ENCODE data around the gene CCDC158. TPM values are rescaled to one million over a fixed set of nuclear protein-coding genes. Genes with fewer than 3 reads are reported as not detected.
A peak's percentile ranks its signal among the peaks of the same experiment; 100 is the strongest.
"Not testable (repeated sequence)": the region's sequence is repeated elsewhere in the genome, so short reads cannot be mapped to it uniquely, and the experiment has no call there.

CCDC158 gene
- polyA plus RNA-seq, 3 donors, result 0.27 to 0.75 (median 0.60) TPM

GRCh38 chr4:76313547-76313946, 107.4 kb downstream of the CCDC158 start:
- no peak for DNase-seq (ENCODE audit: low read depth in 3 of 3, low spot score in 2 of 3)

- no peak for DNase-seq (ENCODE audit: low read depth in 3 of 3, low spot score in 2 of 3)
These were observed 108.5 kb downstream of the CCDC158 start for GRCh38 chr4:76312457-76312856.

DNA sequence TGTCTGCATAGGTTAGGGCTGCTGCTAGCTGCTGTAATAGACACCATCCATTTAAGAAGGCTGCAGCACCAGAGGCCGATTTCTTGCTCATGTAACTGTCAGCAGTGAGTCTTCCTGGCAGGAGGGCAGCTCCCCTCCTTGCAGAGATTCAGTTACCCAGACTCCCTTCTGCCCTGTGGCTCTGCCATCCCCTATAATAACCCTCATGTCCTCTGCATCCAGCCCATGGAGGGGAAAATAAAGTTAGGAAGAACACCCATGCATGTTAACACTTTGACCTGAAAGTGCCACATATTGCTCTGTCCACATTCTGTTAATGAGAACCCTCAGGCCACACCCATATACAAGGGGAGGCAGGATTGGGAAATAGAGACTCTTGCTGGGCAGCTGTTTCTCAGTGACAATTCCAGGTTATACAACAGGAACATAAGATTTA, 109.0 kb downstream of the CCDC158 start:
- DNase-seq (ENCODE audit: low read depth in 3 of 3, low spot score in 2 of 3), result no peak

DNA sequence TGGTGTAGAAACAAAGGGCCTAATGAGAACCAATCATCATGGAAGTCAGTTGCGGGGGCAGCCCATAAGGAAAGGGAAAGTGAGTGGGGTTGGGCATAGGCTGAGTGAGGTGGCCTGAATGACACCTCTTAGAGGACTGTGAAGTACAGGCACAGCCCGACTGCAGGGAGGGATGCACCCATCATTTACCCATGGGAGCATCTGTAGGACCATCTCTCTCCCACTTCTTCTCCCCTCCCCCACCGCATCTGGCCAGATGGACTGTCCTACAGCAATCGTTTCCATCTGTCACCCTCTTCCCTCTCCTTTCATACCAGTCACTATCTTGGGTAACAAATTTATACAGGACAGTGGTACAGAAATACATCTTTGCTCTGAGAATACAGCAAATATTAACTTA, 110.3 kb downstream of the CCDC158 start:
- DNase-seq (ENCODE audit: low read depth in 3 of 3, low spot score in 2 of 3), result no peak

DNA sequence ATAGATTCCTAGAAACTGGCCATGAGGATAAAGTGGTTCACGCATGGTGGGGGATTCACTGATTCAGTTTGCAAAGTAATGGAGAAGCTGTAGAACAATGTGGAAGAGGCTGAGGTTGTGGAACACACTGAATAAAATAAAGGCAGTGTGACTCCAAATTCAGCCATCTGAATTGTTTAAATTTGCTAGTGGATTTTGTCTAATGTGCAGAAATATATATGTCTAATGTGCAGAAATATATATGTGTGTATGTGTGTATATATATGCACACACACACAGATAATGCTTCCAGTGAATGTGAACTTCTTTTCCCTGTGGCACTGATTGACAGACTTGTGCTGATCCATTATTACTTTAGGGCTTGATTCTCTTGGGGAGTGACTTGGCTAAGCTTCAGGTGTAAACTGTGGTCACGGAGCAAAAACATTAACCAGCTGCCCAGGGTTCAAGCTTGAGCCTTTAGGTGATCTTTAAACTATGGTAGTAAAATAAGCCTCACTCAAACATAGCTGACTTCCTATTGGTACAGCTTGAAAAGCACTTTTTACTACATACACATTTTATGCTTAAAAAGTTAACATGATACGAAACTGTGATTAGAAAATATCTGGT, 110.9 kb downstream of the CCDC158 start:
- no peak for DNase-seq (ENCODE audit: low read depth in 3 of 3, low spot score in 2 of 3)

GRCh38 chr4:76308548-76308947, 112.4 kb downstream of the CCDC158 start:
- no peak for DNase-seq (ENCODE audit: low read depth in 3 of 3, low spot score in 2 of 3)

DNA sequence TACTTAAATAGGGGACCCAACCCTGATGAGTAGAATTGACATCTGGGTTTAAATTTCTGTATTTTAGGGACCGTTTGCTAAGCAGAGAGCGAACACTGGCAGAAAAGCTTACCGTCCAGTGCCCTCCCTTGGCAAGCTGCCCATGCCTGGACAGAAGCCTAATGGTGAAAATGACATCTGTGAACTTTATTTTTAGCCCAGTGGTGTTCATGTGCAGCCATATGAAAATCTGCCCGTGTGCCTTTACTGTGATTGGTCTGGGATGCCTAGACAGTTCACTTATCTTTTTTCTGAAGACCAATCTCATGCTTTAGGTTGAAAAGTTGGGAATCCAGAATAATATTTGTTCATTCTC, 113.3 kb downstream of the CCDC158 start:
- no peak for DNase-seq (ENCODE audit: low read depth in 3 of 3, low spot score in 2 of 3)

GRCh38 chr4:76306882-76307659, 113.9 kb downstream of the CCDC158 start:
- peak in 1 of 3 donors; percentile 23 for DNase-seq (ENCODE audit: low read depth in 3 of 3, low spot score in 2 of 3)

DNA sequence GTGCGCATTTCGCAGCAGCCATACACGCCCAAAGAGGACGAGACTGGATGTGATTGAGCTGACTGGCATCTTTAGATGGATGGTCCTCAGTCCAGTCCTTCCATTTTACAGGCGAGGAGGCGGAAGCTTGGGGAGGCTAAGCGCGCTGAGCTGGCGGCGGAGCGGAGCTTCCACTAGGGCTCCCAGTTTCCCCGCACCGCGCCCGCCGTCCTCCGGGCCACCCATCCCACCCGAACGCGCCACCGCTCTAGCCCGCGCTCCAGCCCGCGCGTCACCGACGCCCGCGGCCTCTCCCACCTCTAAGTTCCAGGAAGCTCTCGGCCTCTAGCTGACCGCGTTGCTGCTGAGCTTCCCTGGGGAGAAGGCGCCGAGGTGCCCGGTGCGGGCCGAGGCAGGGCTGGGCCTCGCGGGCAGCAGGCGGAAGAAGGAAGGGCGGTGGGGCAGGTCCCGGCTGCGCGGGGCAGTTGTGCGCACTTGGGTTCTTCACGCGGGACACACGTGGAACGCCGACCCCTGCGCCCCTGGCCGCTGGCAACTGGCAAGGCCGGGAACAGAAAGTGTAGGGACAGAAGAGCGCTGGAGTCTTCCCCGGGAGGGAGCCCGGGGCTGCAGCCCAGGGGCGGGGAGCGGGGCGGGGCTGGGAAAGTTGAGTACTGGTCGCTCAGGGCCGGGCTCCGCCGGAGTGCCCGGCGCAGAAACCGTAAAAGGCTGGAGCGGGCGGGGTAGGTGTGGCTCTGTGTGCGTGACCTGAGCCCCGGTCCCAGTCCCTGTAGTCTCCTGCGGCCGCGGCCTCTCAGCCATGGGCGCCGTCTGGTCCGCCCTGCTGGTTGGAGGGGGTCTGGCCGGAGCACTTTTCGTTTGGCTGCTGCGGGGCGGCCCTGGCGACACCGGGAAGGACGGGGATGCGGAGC, 114.7 kb downstream of the CCDC158 start, which contains the start of gene STBD1:
STBD1 (plus strand) TSS at position 763 of the 911 bp plus-strand sequence; CDS start at position 800, 37 bp downstream.
- peak; percentile 20 to 60 (median 53) for DNase-seq (ENCODE audit: low read depth in 3 of 3, low spot score in 2 of 3)

GRCh38 chr4:76305033-76305687, 115.8 kb downstream of the CCDC158 start:
- no peak for DNase-seq (ENCODE audit: low read depth in 3 of 3, low spot score in 2 of 3)

- no peak for DNase-seq (ENCODE audit: low read depth in 3 of 3, low spot score in 2 of 3)
These were observed 118.0 kb downstream of the CCDC158 start for GRCh38 chr4:76302826-76303438.

GRCh38 chr4:76301775-76302162, 119.2 kb downstream of the CCDC158 start:
- DNase-seq (ENCODE audit: low read depth in 3 of 3, low spot score in 2 of 3), result no peak

- no peak for DNase-seq (ENCODE audit: low read depth in 3 of 3, low spot score in 2 of 3)
These were observed 119.7 kb downstream of the CCDC158 start for GRCh38 chr4:76301068-76301774.

DNA sequence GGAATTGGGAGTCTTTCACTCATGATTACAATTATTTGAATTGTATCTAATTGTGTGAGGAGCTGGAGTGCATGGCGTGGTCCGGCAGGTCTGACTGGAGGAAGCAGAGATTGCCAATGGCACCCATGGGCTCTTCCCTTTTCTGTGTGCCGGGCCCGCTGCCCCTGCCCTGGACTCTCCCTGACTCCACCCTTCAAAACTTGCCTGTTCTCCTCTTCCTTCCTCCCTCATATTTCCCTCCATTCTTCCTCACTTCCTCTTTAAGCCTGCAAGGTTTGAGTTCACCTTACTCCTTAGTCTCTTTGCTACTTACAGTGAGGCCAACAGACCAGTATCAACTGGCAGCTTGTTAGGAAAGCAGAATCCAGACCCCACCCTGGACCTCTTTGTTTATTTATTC, 120.9 kb downstream of the CCDC158 start:
- no peak for DNase-seq (ENCODE audit: low read depth in 3 of 3, low spot score in 2 of 3)

DNA sequence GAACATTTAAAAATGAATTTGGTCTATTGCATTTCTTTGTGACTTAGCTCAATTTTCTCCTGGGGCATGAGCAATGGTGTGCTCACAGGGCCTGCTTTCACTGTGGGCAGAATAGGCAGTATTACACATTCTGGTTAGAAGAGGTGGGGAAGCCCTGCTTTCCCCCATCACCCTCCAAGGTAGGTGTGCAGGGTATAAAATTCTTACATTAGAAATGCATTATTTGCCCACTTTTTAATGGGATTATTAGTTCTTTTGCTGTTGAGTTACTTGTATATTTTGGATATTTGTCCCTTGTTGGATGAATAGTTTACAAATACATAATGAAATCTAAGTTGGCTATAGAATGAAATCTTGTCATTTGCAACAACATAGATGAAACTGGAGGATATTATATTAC, 122.7 kb downstream of the CCDC158 start:
- no peak for DNase-seq (ENCODE audit: low read depth in 3 of 3, low spot score in 2 of 3)

GRCh38 chr4:76296286-76296820, 124.6 kb downstream of the CCDC158 start:
- DNase-seq (ENCODE audit: low read depth in 3 of 3, low spot score in 2 of 3), result no peak

- no peak for DNase-seq (ENCODE audit: low read depth in 3 of 3, low spot score in 2 of 3)
These were observed 127.2 kb downstream of the CCDC158 start for GRCh38 chr4:76293772-76294171.

DNA sequence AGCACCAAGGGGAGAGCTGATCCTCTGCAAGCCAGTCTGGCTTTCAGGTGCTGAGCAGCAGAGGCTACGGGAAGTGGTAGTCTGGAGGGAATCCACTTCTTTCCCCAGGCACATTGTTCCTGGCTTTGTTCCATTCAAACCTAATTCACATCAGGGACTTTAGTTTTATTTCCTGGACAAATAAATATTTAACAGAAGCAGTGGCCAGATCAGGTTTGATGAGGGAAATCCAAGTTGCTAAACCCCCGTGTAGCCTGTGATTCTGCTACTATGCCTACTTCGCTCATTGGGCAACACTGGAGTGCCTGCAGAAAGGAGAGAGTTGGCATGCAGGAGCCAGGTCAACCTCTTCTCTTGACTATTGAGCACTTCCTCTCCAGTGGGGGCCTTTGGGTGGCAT, 128.2 kb downstream of the CCDC158 start:
- DNase-seq (ENCODE audit: low read depth in 3 of 3, low spot score in 2 of 3), result no peak

- DNase-seq (ENCODE audit: low read depth in 3 of 3, low spot score in 2 of 3), result not testable (repeated sequence)
These were observed 133.1 kb downstream of the CCDC158 start for GRCh38 chr4:76287811-76288210.
